Measurements from ENCODE around the gene NPEPL1.

The NPEPL1 gene

DNA sequence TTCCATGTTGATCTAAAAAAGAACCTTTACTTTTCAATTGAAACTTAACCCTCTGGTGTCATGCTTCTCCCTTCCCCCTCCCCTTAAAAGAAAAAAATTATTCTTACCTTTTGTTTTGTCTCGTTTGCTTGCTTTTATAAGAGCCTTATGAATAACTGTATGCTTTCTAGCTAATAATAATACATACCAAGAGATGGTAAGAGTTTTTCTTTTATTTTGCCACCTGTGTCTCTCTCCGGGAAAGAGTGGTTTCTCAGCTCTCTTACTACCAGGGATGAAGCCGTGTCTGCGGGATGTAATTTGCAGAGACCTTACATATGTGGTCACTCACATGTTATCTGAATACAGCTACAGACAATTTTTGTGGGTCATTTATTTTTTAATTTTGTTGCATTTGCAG is 33.8 kb upstream of the NPEPL1 start:
- TF ChIP-seq, protein P1, sequence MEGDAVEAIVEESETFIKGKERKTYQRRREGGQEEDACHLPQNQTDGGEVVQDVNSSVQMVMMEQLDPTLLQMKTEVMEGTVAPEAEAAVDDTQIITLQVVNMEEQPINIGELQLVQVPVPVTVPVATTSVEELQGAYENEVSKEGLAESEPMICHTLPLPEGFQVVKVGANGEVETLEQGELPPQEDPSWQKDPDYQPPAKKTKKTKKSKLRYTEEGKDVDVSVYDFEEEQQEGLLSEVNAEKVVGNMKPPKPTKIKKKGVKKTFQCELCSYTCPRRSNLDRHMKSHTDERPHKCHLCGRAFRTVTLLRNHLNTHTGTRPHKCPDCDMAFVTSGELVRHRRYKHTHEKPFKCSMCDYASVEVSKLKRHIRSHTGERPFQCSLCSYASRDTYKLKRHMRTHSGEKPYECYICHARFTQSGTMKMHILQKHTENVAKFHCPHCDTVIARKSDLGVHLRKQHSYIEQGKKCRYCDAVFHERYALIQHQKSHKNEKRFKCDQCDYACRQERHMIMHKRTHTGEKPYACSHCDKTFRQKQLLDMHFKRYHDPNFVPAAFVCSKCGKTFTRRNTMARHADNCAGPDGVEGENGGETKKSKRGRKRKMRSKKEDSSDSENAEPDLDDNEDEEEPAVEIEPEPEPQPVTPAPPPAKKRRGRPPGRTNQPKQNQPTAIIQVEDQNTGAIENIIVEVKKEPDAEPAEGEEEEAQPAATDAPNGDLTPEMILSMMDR (conservative IDR thresholded peaks at IDR 0.05; ENCODE audit: control insufficient read depth, insufficient read depth, low read depth, low read length): no peak
- no peak overlapping the region for H3K4me3 ChIP-seq (ENCODE audit: control insufficient read depth, low read depth, low read length)
- DNase-seq (ENCODE audit: low read depth): no peak

DNA sequence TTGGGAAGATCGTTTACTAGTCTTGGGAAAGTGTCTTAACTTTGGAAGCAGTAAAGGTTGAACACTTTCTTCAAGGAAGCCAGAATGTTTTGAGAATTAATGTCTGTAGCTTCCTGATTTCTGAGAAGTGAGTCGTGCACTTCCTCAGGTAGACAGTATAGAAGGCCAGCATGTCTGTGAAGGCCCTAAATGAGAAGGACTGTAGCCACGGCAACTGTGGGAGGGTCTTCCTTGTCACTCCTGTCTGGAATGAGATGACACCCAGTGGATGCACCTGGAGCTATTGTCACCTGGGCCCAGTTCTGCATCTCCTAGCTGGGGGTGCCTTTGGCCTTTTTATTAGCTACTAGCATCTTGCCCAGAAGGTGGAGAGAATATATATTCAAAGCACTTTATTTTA is 32.8 kb upstream of the NPEPL1 start:
- no peak for DNase-seq (ENCODE audit: low read depth)
- H3K4me3 ChIP-seq (ENCODE audit: control insufficient read depth, low read depth, low read length): no peak overlapping the region
- TF ChIP-seq, protein P1 (conservative IDR thresholded peaks at IDR 0.05; ENCODE audit: control insufficient read depth, insufficient read depth, low read depth, low read length): no peak

DNA sequence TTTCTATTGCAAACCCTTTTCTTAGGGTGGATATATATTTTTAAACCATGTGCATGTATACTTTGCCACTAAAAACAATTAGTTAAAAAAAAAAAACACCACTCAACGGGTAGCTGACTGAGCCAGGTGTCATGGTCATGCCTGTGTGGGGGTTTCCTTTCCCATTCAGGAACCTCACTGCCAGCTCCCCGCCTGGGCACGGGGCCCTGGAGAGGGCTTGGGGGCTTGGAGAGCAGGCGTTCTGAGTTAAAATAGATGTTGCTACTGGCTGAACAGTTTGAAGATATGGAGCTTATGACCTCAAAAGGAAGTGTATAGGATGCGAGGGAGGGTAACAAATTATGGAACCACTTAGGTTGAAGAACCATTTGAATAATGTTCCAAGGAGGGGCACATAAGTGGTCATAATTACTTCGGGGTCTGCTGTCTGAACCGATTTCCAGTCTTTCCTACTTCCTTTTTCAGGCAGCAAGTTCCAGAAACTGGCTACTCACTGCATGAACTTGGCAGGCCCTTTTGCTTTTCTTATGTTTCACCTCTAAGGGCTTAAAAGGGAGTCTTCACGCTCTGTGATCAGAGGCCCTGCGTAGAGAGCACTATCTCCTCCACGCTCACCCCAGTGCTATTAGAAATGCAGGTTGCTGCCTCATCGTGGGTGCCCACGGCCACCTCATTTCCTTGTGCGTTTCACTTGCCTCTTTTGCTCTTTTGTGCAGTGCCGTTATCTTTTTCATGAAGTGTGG is 31.6 kb upstream of the NPEPL1 start:
- no peak for DNase-seq (ENCODE audit: low read depth)
- TF ChIP-seq, protein P1 (conservative IDR thresholded peaks at IDR 0.05; ENCODE audit: control insufficient read depth, insufficient read depth, low read depth, low read length): no peak
- no peak overlapping the region for H3K4me3 ChIP-seq (ENCODE audit: control insufficient read depth, low read depth, low read length)

DNA sequence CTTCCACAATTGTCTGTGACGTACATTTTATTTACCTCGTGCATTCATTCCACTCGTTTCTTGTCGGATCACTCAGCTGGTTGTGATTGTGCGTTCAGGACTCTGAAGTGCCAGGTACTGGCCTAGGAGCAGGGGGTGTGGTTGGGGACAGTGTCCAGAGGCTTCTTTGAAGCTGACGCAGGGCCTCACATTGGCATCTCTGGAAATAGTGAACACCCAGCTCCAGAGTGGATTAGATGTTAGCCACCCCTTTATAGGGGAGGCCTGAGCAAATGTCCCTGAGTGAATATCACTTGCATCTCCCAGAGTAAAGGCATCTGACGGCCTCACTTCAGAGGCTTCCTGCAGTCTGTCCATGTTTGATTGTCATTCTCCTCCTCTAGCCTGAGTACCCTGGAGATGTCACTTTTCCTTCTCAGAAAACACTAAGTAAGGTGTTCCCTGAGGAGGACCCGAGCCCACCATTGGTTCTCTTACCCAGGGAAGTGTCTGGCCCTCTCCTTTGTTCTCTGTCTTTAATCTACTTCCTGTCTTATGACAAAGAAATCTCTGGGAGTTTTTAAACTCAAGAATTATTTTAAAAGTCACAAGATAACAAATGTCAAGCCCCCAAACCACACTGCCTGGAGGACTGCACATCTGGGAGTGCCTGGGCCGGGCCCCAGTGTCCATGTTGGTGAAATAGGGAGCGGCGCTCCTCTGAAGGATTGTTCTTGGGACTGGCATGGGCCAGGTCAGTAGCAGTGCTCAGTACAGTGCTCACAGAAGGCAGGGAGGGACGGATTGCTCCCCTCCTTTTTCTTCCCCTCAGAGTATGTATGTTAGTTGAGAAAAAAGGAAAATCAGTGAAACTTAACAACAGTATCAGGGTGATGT is 30.8 kb upstream of the NPEPL1 start:
- DNase-seq (ENCODE audit: low read depth): no peak
- TF ChIP-seq, protein P1 (conservative IDR thresholded peaks at IDR 0.05; ENCODE audit: control insufficient read depth, insufficient read depth, low read depth, low read length): no peak
- no peak overlapping the region for H3K4me3 ChIP-seq (ENCODE audit: control insufficient read depth, low read depth, low read length)

DNA sequence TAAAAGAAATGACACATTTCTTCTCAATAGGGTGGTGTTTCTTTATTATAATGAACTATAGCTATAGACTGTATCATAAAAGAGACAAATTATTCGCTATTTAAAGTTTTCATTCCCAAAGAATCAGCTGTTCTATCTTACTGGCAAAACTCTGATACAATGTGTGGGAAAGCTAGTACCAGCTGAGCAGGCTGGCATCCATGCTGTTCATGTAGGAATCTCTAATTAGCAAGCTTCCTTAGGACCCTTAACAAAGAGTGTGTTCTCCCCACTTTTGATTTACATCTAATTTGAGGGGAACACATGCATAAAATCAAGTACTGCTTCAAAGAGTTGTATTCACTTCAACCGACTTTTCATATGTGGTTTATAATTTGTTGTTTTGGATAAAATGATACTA is 28.3 kb upstream of the NPEPL1 start:
- H3K4me3 ChIP-seq (ENCODE audit: control insufficient read depth, low read depth, low read length): no peak overlapping the region
- TF ChIP-seq, protein P1 (conservative IDR thresholded peaks at IDR 0.05; ENCODE audit: control insufficient read depth, insufficient read depth, low read depth, low read length): no peak
- no peak for DNase-seq (ENCODE audit: low read depth)

DNA sequence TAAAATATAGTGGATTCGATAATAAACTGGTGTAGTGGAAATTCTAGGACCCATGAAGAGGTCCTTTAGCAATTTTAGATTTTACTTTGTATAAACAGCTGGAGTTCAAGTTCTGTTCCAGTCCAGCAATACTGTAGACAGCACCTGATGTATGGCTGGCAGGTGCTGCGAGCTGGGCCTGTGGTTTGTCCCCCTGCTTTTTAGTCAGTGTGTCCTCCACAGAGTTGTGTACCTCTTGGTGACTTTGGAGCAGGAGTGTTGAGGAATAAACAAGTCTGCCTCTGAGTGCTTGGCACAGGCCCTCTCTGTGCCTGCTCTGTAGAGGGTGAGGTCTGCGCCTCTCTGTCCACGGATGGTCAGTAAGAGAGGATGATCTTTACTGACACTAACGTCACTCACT is 27.7 kb upstream of the NPEPL1 start:
- DNase-seq (ENCODE audit: low read depth): no peak
- H3K4me3 ChIP-seq (ENCODE audit: control insufficient read depth, low read depth, low read length): no peak overlapping the region
- TF ChIP-seq, protein P1 (conservative IDR thresholded peaks at IDR 0.05; ENCODE audit: control insufficient read depth, insufficient read depth, low read depth, low read length): no peak

Data from fibroblast of mammary gland (primary cell).